HEK293 (cell line): ENCODE results near the gene BMPR2.
A peak's percentile ranks its signal among the peaks of the same experiment; 100 is the strongest.
"Not testable (repeated sequence)": the region's sequence is repeated elsewhere in the genome, so short reads cannot be mapped to it uniquely, and the experiment has no call there.

Source experiments
- CTCF ChIA-PET: fragments of 350-600 bp; formaldehyde crosslinking; extraction: SDS; loops from one replicate; lab custom pipeline; 2021; ENCODE audit warnings: antibody characterized with exemption; lab: Yijun Ruan, JAX
- POLR2A ChIA-PET: fragments of 300-600 bp; formaldehyde crosslinking; extraction: SDS; loops from one replicate; lab custom pipeline; 2020; ENCODE audit warnings: antibody characterized with exemption, inconsistent platforms; lab: Yijun Ruan, JAX
- H3K27ac ChIP-seq: fragments of 200-500 bp; sonication (Bioruptor generic); 2 replicates; pipeline ENCODE4 v1.5.1; 2014; ENCODE audit warnings: low read depth, low read length, control low read depth, inconsistent platforms; ENCODE audit errors: extremely low read depth
- H3K36me3 ChIP-seq, 2 experiments: fragments of 200-500 bp in 1 of 2; sonication (Bioruptor generic) in 1 of 2; 1 replicate in 1 of 2; 2 replicates in 1 of 2; pipeline ENCODE4 v1.5.1; 2014 to 2017; ENCODE audit warnings: inconsistent platforms in 2 of 2, low read length in 2 of 2; ENCODE audit not compliant: control insufficient read depth in 2 of 2, insufficient read depth in 1 of 2
- H3K4me1 ChIP-seq: fragments of 200-500 bp; sonication (Bioruptor generic); 2 replicates; pipeline ENCODE4 v1.5.1; 2014; ENCODE audit warnings: mild to moderate bottlenecking, low read length, inconsistent platforms; ENCODE audit not compliant: control insufficient read depth, insufficient read depth
- H3K4me3 ChIP-seq: 2 replicates; pipeline ENCODE4 v1.5.1; 2011; ENCODE audit warnings: low read depth, mild to moderate bottlenecking, control low read depth, low read length, moderate library complexity
- H3K9me3 ChIP-seq: fragments of 200-500 bp; sonication (Bioruptor generic); 2 replicates; pipeline ENCODE4 v1.5.1; 2014; ENCODE audit warnings: low read depth, low read length, inconsistent platforms; ENCODE audit not compliant: control insufficient read depth, insufficient read depth
- HOXC10 ChIP-seq: sonication (generic); formaldehyde crosslinking; IDR thresholded peaks from 2 replicates; pipeline ENCODE4 v1.8.1; 2023; ENCODE audit warnings: mild to moderate bottlenecking, missing genetic modification reagents
- MEIS1 ChIP-seq: sonication (generic); formaldehyde crosslinking; IDR thresholded peaks from 2 replicates; pipeline ENCODE4 v1.8.1; 2022; ENCODE audit warnings: missing genetic modification reagents, mild to moderate bottlenecking, borderline replicate concordance
- REPIN1 ChIP-seq: fragments of 450-650 bp; formaldehyde crosslinking; IDR thresholded peaks from 2 replicates; pipeline ENCODE4 v1.5.1; 2017; ENCODE audit warnings: missing biosample characterization, missing genetic modification characterization, low read depth
- TCF7L2 ChIP-seq: IDR thresholded peaks from 2 replicates; pipeline ENCODE4 v1.6.1; 2011; ENCODE audit warnings: low read depth, mild to moderate bottlenecking, inconsistent platforms, low read length, moderate library complexity, borderline replicate concordance
- TRIM28 ChIP-seq: IDR thresholded peaks from 2 replicates; pipeline ENCODE4 v1.6.1; 2011; ENCODE audit warnings: low read length, control low read depth, borderline replicate concordance
- ZBTB44 ChIP-seq: fragments of 450-650 bp; IDR thresholded peaks from 2 replicates; pipeline ENCODE4 v1.5.1; 2018; ENCODE audit warnings: missing biosample characterization, mild to moderate bottlenecking, missing genetic modification characterization
- ZNF174 ChIP-seq: fragments of 450-650 bp; formaldehyde crosslinking; IDR thresholded peaks from 2 replicates; pipeline ENCODE4 v1.5.0; 2017; ENCODE audit warnings: missing biosample characterization, mild to moderate bottlenecking, missing genetic modification characterization
- ZNF274 ChIP-seq, 2 experiments: fragments of 200-500 bp in 1 of 2; fragments of 450-650 bp in 1 of 2; sonication (Bioruptor generic) in 1 of 2; formaldehyde crosslinking in 1 of 2; IDR thresholded peaks; 2 replicates each; pipeline versions ENCODE4 v1.5.1 to v1.6.1; 2014 to 2016; ENCODE audit warnings: borderline replicate concordance in 1 of 2, inconsistent platforms in 1 of 2, low read length in 1 of 2, missing biosample characterization in 1 of 2, missing genetic modification characterization in 1 of 2
- ZNF354C ChIP-seq: fragments of 450-650 bp; formaldehyde crosslinking; IDR thresholded peaks from 2 replicates; pipeline ENCODE4 v1.5.1; 2016; ENCODE audit warnings: missing biosample characterization, missing genetic modification characterization, low read depth, borderline replicate concordance
- ZNF449 ChIP-seq: fragments of 450-650 bp; formaldehyde crosslinking; IDR thresholded peaks from 2 replicates; pipeline ENCODE4 v1.5.1; 2017; ENCODE audit warnings: missing biosample characterization, mild to moderate bottlenecking, missing genetic modification characterization, moderate library complexity
- ZNF645 ChIP-seq: fragments of 450-650 bp; formaldehyde crosslinking; IDR thresholded peaks from 2 replicates; pipeline ENCODE4; 2016; ENCODE audit warnings: missing biosample characterization, missing genetic modification characterization
- ZNF701 ChIP-seq: fragments of 450-650 bp; formaldehyde crosslinking; IDR thresholded peaks from 2 replicates; pipeline ENCODE4 v1.5.1; 2016; ENCODE audit warnings: missing biosample characterization, missing genetic modification characterization

BMPR2 gene

GRCh38 chr2:202494300-202495229 lies 118.4 kb downstream of the BMPR2 start:
- Histone ChIP-seq H3K27ac (no peak overlapping the region), H3K4me1 (peaks cover 8% of the 10 kb centered on the region), H3K4me3 (no peak overlapping the region), H3K36me3 (peaks cover 0 to 5% of the 10 kb centered on the region in 2 experiments; a peak in 2 of 3 replicates), H3K9me3 (no peaks in the 10 kb centered on the region)
- CTCF ChIA-PET = interaction anchor here (0.6 to 1.6 kb wide), 2 partner anchors 94 to 216 kb away, joined by 4 to 6 read pairs; no protein-coding TSS in a partner anchor
- TF ChIP-seq ZBTB44 (tag by site-specific recombination) (peak; percentile 34; the same call in 1 of the 2 replicates), TCF7L2 (0 out of 2 replicates have a peak, but pooled peaks have one; percentile 29), ZNF354C (tag by site-specific recombination) (no peak), ZNF274 (IDR thresholded peaks at IDR 0.05; ENCODE audit: low read length) (no peak), ZNF274 (tag by site-specific recombination; IDR thresholded peaks at IDR 0.05; ENCODE audit: borderline replicate concordance) (no peak), ZNF701 (no peak), ZNF449 (tag by site-specific recombination) (peak; percentile 70; the same call in 1 of the 2 replicates), HOXC10 (CRISPR knock-in tag) (no peak), TRIM28 (peak; percentile 96), ZNF645 (no peak), MEIS1 (no peak)
- POLR2A ChIA-PET = no interaction called here

- ChIA-PET POLR2A (no interaction called here), CTCF (no interaction called here)
- Histone ChIP-seq H3K4me1 (peaks cover 8% of the 10 kb centered on the region), H3K27ac (no peak overlapping the region), H3K4me3 (no peak overlapping the region), H3K36me3 (no peaks in the 10 kb centered on the region; a peak in 1 of 3 replicates), H3K9me3 (no peaks in the 10 kb centered on the region)
- TF ChIP-seq REPIN1 (tag by site-specific recombination) (no peak), ZNF174 (tag by site-specific recombination) (no peak)
Observed at GRCh38 chr2:202495230-202495604, 119.1 kb downstream of the BMPR2 start.

GRCh38 chr2:202496835-202497472 lies 120.8 kb downstream of the BMPR2 start:
- H3K4me3 ChIP-seq, H3K4me1 ChIP-seq, H3K9me3 ChIP-seq, H3K27ac ChIP-seq, POLR2A ChIA-PET, H3K36me3 ChIP-seq: not testable (repeated sequence)
- CTCF ChIA-PET = interaction anchor here (0.7 kb wide), 1 partner anchor 34 kb away, joined by 3 read pairs; no protein-coding TSS in a partner anchor

- H3K4me3 ChIP-seq, H3K36me3 ChIP-seq, POLR2A ChIA-PET, H3K9me3 ChIP-seq, H3K4me1 ChIP-seq, H3K27ac ChIP-seq: not testable (repeated sequence)
- CTCF ChIA-PET = interaction anchor here (0.7 kb wide), 1 partner anchor 34 kb away, joined by 3 read pairs; no protein-coding TSS in a partner anchor
Observed at GRCh38 chr2:202497473-202497866, 121.3 kb downstream of the BMPR2 start.

- H3K4me1 ChIP-seq, H3K4me3 ChIP-seq, H3K36me3 ChIP-seq, POLR2A ChIA-PET, H3K27ac ChIP-seq, H3K9me3 ChIP-seq: not testable (repeated sequence)
- CTCF ChIA-PET = interaction anchor here (0.6 kb wide), 1 partner anchor 139 kb away, joined by 3 read pairs; no protein-coding TSS in a partner anchor
Observed at GRCh38 chr2:202499841-202500240, 123.7 kb downstream of the BMPR2 start.

- H3K36me3 ChIP-seq, H3K4me1 ChIP-seq, H3K9me3 ChIP-seq, H3K27ac ChIP-seq, POLR2A ChIA-PET, CTCF ChIA-PET, H3K4me3 ChIP-seq: not testable (repeated sequence)
Observed at GRCh38 chr2:202503276-202503675, 127.1 kb downstream of the BMPR2 start.
